ENCODE measurements around the gene WWOX. TPM values are rescaled to one million over a fixed set of nuclear protein-coding genes. Genes with fewer than 3 reads are reported as not detected.

WWOX gene
- total RNA-seq, 1 donor from 2014 or later: 16.1 TPM

DNA sequence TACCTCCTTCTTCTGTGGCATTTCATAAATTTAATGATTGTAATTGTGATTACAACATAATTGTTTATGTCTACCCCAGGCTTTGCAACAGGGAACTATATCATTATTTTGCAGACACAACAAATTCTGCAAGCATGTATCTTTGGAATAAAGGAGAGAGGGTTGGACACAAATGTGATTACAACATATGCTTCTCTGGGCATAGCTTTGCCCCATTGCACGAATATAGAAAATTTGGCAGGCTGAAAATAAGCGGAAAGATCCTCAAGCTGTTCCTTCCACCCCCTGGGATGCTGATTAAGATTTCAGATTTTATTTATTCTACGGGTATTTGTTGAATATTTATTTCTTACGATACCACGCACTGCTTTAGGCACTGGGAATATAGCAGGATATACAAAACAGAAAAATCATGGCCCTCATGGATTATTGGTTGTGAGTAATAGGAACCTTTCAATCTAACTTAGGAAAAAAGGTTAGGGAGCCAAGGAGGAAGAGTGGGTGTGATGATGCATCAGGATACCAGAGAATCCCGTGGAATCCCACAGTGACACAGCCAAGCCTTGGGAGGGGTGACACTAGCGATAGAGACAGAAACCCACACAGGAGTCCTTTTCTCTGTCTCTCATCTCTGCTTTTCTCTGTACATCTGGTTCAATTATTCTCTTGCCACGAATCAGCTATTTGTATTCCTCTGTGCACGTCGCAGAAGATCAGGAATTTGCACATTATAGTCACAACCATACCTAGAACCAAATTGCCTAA is 980.4 kb downstream of the WWOX start:
- intact Hi-C loops (cut with micrococcal nuclease): loop anchor here (5.0 to 10.0 kb wide), 6 partner anchors 77 to 1725 kb away; partner anchors contain the start of gene CDYL2
- Mint-ChIP-seq H3K27ac (no peak overlapping the region), H3K9me3 (peaks cover 6% of the 10 kb centered on the region), H3K4me3 (no peak overlapping the region), H3K36me3 (ENCODE audit: low read depth) (no peaks in the 10 kb centered on the region), H3K27me3 (no peaks in the 10 kb centered on the region), H3K4me1 (peaks cover 69% of the 10 kb centered on the region)
- DNase-seq: no peak

DNA sequence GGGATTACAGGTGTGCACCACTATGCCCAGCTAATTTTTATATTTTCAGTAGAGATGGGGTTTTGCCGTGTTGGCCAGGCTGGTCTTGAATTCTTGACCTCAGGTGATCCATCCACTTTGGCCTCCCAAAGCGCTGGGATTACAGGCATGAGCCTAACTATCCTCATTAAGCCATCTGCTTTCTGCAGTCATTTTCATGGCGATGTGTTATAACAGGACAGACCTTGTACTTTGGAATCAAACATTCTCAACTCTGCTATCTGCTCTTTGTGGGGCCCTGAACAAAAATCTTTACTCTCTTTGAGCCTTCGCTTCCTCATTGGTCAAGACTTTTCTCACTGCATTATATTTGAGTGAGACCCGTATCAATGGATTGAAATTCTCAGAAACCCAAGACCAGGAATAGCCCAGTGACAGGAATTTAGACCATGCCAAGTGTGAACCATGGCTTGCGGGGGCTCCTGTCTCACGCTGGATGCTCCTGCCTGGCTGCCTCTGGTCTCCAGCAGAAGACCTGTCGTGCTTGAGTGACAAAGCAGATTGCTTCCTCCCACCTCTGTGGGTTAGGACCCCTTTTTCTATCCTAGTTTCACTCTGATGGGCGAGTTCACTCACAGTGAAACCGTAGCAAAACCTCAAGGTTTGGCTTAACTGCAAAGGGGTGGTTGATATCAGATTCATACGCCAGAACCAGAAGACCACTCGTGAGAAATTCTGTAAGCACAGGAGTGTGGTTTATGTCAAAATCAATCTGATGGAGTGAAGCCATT is 982.0 kb downstream of the WWOX start:
- Mint-ChIP-seq H3K9me3 (peaks cover 6% of the 10 kb centered on the region), H3K27ac (peak overlapping the region; percentile 70), H3K27me3 (no peaks in the 10 kb centered on the region), H3K4me1 (peaks cover 52% of the 10 kb centered on the region), H3K36me3 (ENCODE audit: low read depth) (no peaks in the 10 kb centered on the region), H3K4me3 (no peak overlapping the region)
- no peak for DNase-seq
- intact Hi-C loops (cut with micrococcal nuclease): no loop called here

DNA sequence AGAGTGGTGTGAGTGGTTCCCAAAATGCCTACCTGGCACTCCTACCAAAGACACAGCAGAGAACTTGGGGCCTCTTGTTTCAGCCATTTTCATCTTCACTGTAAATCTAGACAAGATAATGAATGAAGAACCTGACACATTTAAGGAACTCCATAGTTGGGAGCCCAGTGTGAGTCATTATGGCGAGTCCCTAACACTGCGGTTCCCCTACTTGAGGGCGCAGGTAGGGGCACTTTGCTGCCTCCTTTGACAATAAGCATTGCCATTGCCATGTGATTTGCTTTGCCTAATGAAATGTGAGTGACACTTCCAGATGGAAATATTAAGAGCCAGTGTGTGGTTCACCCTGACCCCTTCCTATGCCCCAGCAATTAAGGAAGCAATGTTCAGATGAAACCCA is 983.5 kb downstream of the WWOX start:
- DNase-seq: no peak
- Mint-ChIP-seq H3K27me3 (peaks cover under 1% of the 10 kb centered on the region), H3K4me3 (no peak overlapping the region), H3K27ac (no peak overlapping the region), H3K9me3 (peaks cover 6% of the 10 kb centered on the region), H3K4me1 (peaks cover 41% of the 10 kb centered on the region), H3K36me3 (ENCODE audit: low read depth) (no peaks in the 10 kb centered on the region)
- intact Hi-C loops (cut with micrococcal nuclease): no loop called here

DNA sequence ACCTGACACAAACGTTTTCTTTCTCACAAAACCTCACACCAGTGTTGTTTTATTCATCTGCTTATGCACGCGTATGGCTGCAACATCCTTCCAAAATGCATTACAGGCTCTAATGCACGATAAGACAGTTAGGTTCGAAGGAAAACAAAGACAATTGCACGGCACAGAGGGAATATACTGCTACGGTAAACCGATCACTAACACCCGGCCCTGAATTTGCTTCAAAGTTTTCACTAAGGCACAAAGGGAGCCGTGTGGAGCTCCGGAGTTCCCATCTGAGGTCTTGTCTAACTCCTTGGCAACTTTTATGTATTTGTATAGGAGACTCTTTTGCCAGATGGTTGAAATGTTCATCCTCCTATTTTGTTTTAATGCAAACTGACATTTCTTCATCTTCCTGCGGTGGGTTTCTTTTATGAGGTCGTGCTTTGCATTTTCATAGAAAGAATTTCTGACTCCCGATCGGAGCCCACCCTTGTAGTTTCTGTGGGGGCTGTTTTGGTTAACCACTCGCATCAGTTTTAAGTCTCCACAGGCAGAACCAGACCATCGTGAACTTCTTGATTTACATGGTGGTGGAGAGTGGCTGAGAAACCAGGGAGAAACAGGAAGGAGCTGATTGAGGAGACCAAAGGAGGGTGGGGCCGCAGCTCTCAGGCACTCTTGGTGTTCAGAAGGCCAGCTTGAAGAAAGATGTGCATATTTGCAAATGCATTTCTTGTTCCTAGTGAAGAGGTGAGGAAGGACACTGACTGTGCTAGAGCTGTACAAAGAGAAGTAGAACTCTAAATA is 984.2 kb downstream of the WWOX start:
- H3K27ac Mint-ChIP-seq: no peak overlapping the region
- intact Hi-C loops (cut with micrococcal nuclease): no loop called here
- DNase-seq: no peak
- H3K9me3 Mint-ChIP-seq: peaks cover 6% of the 10 kb centered on the region
- H3K4me3 Mint-ChIP-seq: no peak overlapping the region
- H3K4me1 Mint-ChIP-seq: peaks cover 35% of the 10 kb centered on the region
- H3K36me3 Mint-ChIP-seq (ENCODE audit: low read depth): no peaks in the 10 kb centered on the region
- peaks cover 2% of the 10 kb centered on the region for H3K27me3 Mint-ChIP-seq

DNA sequence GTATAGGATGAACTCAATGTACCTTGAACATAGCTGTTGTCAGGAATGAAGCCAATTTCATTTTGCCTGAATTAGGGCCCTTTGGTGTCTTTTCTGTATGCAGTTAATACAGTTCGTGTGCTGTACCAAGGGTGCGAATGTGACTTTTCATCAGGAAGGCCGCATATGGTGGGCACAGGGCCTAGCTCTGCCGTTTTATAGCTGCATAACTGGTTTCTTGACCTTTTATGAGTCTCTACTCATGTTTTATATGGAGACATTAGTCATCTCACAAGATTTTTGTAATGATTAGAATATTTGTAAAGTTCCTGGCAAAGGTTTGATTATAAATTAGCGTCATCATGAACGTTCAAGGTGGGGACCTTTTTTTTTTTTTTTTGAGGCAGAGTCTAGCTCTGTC is 989.5 kb downstream of the WWOX start:
- peaks cover 49% of the 10 kb centered on the region for H3K4me1 Mint-ChIP-seq
- H3K36me3 Mint-ChIP-seq (ENCODE audit: low read depth): peaks cover 10% of the 10 kb centered on the region
- H3K4me3 Mint-ChIP-seq: no peak overlapping the region
- peaks cover 10% of the 10 kb centered on the region for H3K9me3 Mint-ChIP-seq
- H3K27me3 Mint-ChIP-seq: peaks cover 2% of the 10 kb centered on the region
- intact Hi-C loops (cut with micrococcal nuclease): loop anchor here (1.0 kb wide), 1 partner anchor 13 kb away; no protein-coding TSS in a partner anchor
- peak overlapping the region; percentile 94 for H3K27ac Mint-ChIP-seq
- no peak for DNase-seq

DNA sequence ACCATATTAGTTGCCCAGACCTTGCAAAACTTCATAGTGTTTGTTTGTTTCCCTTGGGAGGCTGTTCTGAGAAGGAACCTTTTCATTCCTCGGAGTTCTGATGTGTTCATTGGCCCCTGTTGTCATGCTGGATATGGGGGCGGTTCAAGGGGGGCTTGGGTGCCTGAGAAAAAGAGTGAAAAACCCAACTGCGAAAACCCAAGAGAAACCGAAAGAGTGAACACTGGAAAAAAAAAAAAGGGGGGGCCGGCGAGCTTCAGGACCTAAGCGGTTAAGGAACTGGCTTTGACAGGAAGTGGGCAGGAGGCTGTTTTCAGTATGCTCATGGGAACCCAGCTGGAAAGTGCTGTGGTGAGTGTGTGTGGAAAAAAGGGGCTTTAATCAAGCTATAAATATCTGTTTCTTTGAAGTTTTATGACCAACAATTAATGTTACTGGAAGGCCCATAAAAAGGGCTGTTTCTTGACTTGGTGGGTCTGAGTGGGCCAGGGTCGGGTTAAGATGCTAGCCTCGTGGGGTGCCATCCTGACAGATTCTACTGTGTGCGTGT is 990.4 kb downstream of the WWOX start:
- DNase-seq: peak; percentile 91
- peaks cover 10% of the 10 kb centered on the region for H3K9me3 Mint-ChIP-seq
- peak overlapping the region; percentile 94 for H3K27ac Mint-ChIP-seq
- peaks cover 49% of the 10 kb centered on the region for H3K4me1 Mint-ChIP-seq
- intact Hi-C loops (cut with micrococcal nuclease): loop anchor here (1.0 to 10.0 kb wide), 8 partner anchors 14 to 685 kb away; partner anchors contain the start of gene MAF
- H3K27me3 Mint-ChIP-seq: peaks cover 5% of the 10 kb centered on the region
- H3K4me3 Mint-ChIP-seq: peak overlapping the region; percentile 75
- H3K36me3 Mint-ChIP-seq (ENCODE audit: low read depth): peaks cover 10% of the 10 kb centered on the region

DNA sequence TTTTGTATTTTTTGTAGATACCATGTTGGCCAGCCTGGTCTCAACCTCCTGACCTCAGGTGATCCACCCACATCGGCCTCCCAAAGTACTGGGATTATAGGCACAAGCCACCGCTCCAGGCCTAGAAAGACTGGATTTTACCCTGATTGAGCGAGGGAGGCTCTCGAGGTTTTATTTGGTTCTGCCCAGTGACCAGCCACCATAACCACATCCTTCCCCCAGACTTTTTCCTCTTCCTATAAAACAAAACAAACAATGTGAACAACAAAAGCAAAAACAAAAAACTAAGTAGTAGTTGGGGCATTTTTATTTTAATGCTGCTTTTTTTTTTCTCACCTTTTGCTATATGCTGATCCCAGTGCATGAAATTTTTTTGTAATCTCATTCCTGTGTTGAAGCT is 991.5 kb downstream of the WWOX start:
- Mint-ChIP-seq H3K4me1 (peaks cover 49% of the 10 kb centered on the region), H3K36me3 (ENCODE audit: low read depth) (peaks cover 10% of the 10 kb centered on the region), H3K27me3 (peaks cover 12% of the 10 kb centered on the region), H3K9me3 (peaks cover 10% of the 10 kb centered on the region), H3K27ac (peak overlapping the region; percentile 94), H3K4me3 (peak overlapping the region; percentile 54)
- DNase-seq: no peak
- intact Hi-C loops (cut with micrococcal nuclease): loop anchor here (1.0 to 10.0 kb wide), 7 partner anchors 71 to 684 kb away; partner anchors contain the start of gene MAF

DNA sequence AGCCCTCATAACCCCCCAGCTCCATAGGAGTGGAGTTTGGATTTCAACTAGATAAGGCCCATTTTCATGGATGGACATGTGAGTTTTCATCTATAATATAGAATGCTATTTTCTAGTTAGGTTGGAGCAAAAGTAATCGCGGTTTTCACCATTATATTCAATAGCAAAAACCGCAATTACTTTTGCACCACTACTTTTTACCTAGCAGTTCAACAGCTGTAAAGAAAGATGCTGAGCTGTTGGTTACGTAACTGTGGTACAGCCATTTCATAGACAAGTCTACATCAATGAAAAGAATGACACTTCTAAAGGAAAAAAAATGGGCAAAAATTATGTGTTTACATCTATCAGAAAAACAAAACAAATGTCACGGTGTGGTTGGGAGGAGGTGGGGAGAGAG is 993.4 kb downstream of the WWOX start:
- Mint-ChIP-seq H3K4me1 (peaks cover 54% of the 10 kb centered on the region), H3K4me3 (peak overlapping the region; percentile 39), H3K36me3 (ENCODE audit: low read depth) (peaks cover 10% of the 10 kb centered on the region), H3K9me3 (peaks cover 10% of the 10 kb centered on the region), H3K27me3 (peaks cover 19% of the 10 kb centered on the region), H3K27ac (peak overlapping the region; percentile 42)
- intact Hi-C loops (cut with micrococcal nuclease): loop anchor here (2.0 to 10.0 kb wide), 6 partner anchors 69 to 682 kb away; partner anchors contain the start of gene MAF
- DNase-seq: no peak

DNA sequence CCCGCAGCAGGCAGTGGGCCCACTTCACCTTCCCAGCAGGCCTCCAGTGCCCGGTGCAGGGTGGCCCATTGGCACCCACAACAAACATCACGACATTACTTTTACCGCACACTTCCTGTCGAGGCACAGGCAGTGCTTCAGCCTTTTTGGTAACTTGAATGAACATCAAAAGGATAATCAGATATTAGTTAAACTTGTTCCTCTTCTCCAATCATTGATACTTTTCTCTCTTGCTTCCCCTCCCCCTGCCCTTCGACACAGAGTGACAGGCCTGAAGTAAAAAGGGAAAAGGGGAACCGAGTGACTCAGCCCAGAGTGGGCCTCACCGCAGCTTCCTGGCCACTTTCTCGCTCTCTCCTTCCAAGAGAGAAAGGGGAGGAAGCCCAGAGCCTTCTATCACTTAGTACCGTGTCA is 994.1 kb downstream of the WWOX start:
- H3K36me3 Mint-ChIP-seq (ENCODE audit: low read depth): peaks cover 10% of the 10 kb centered on the region
- intact Hi-C loops (cut with micrococcal nuclease): loop anchor here (2.0 to 10.0 kb wide), 6 partner anchors 69 to 681 kb away; partner anchors contain the start of gene MAF
- H3K4me3 Mint-ChIP-seq: peak overlapping the region; percentile 69
- peak; percentile 76 for DNase-seq
- peaks cover 10% of the 10 kb centered on the region for H3K9me3 Mint-ChIP-seq
- peaks cover 17% of the 10 kb centered on the region for H3K27me3 Mint-ChIP-seq
- peak overlapping the region; percentile 85 for H3K27ac Mint-ChIP-seq
- H3K4me1 Mint-ChIP-seq: peaks cover 51% of the 10 kb centered on the region

DNA sequence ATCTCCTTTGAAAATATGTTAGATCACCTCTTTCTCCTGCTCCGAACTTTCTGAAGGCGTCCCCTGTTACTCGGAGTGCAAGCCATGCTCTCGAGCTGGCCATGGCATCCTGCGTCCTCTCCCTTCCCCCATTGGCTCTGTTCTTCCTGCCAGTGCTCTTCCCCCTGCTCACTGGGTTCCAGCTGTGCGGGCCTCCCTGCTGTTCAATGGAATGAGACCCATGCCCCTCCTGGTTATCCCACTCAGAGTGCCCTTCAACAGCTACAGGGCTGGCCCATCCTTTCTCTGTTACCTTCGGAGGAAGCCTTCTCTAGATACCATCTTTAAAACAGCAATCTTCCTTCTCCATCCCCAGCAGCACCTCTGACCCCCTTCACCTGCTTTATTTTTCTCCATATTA is 996.8 kb downstream of the WWOX start:
- Mint-ChIP-seq H3K27me3 (peaks cover 20% of the 10 kb centered on the region), H3K27ac (no peak overlapping the region), H3K9me3 (no peaks in the 10 kb centered on the region), H3K36me3 (ENCODE audit: low read depth) (no peaks in the 10 kb centered on the region), H3K4me3 (no peak overlapping the region), H3K4me1 (peaks cover 27% of the 10 kb centered on the region)
- no peak for DNase-seq
- intact Hi-C loops (cut with micrococcal nuclease): loop anchor here (10.0 kb wide), 1 partner anchor 679 kb away; no protein-coding TSS in a partner anchor

DNA sequence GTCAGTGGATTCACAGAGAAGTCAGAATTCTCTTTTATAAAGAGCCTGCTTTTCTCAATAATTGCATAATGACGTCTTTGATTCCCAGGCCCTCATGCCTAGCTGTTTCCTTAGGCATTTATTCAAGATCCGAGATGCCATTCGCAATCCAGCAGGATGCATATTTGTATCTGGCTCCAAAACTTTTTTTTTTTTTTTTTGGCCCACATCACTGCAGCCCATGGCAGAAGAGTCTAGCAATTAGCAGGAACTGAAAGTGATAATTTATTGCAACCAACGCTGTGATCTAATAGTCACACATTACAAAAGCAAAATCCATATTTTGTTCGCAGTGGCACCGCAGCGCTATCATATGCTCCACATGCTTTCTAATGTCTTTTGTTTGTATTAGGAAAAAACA is 997.7 kb downstream of the WWOX start:
- DNase-seq: no peak
- intact Hi-C loops (cut with micrococcal nuclease): loop anchor here (10.0 kb wide), 1 partner anchor 678 kb away; no protein-coding TSS in a partner anchor
- H3K27ac Mint-ChIP-seq: no peak overlapping the region
- peaks cover 22% of the 10 kb centered on the region for H3K27me3 Mint-ChIP-seq
- no peaks in the 10 kb centered on the region for H3K36me3 Mint-ChIP-seq (ENCODE audit: low read depth)
- no peak overlapping the region for H3K4me3 Mint-ChIP-seq
- no peaks in the 10 kb centered on the region for H3K9me3 Mint-ChIP-seq
- H3K4me1 Mint-ChIP-seq: peaks cover 25% of the 10 kb centered on the region

DNA sequence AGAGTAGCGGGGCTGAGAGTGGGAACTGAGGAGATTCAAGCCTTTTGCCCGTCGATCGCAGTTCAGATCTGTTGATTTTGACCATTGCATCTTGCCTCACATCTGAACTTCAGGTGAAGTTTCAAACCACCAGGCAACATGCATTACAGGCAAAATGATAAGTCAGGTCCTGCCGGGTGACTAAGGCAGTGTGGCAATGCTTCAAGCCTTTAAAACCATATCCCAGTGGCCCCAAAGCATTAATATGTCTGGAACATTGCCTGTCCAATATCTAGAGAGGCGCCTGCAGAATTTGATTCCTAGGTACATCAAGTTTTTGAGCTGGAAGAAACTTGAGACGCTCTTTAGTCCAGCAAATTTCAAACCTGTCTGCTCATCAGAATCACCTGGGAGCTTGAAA is 998.3 kb downstream of the WWOX start:
- Mint-ChIP-seq H3K4me3 (no peak overlapping the region), H3K27me3 (peaks cover 22% of the 10 kb centered on the region), H3K4me1 (peaks cover 20% of the 10 kb centered on the region), H3K9me3 (no peaks in the 10 kb centered on the region), H3K36me3 (ENCODE audit: low read depth) (no peaks in the 10 kb centered on the region), H3K27ac (no peak overlapping the region)
- no peak for DNase-seq
- intact Hi-C loops (cut with micrococcal nuclease): loop anchor here (10.0 kb wide), 1 partner anchor 677 kb away; no protein-coding TSS in a partner anchor

DNA sequence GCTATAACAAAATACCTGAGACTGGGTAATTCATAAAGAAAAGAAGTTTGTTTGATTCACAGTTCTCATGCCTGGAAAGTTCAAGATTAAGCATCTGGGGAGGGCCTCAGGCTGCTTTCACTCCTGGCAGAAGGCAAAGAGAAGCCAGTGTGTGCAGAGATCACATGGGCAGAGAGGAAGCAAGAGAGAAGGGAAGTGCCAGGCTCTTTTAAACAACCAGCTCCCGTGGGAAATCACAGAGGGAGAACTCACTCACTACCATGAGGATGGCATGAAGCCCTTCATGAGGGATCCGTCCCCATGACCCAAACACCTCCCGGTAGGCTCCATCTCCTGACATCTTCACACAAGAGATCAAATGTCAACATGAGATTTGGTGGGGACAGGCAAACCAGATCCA is 999.5 kb downstream of the WWOX start:
- H3K4me3 Mint-ChIP-seq: no peak overlapping the region
- H3K4me1 Mint-ChIP-seq: peaks cover 11% of the 10 kb centered on the region
- no peaks in the 10 kb centered on the region for H3K36me3 Mint-ChIP-seq (ENCODE audit: low read depth)
- no peak overlapping the region for H3K27ac Mint-ChIP-seq
- intact Hi-C loops (cut with micrococcal nuclease): loop anchor here (10.0 kb wide), 1 partner anchor 676 kb away; no protein-coding TSS in a partner anchor
- no peak for DNase-seq
- H3K27me3 Mint-ChIP-seq: peaks cover 25% of the 10 kb centered on the region
- H3K9me3 Mint-ChIP-seq: no peaks in the 10 kb centered on the region
